HG03039 (cell line): Measurements from ENCODE around the gene COX19.

Experiments
- ATAC-seq: cut with Tn5 transposase; IDR thresholded peaks from one replicate; pipeline ENCODE4 v1.9.1; 2021; ENCODE audit warnings: mild to moderate bottlenecking, moderate library complexity; ENCODE audit not compliant: unreplicated experiment

The COX19 gene

GRCh38 chr7:992709-993607, 17.6 kb upstream of the COX19 start:
- ATAC-seq = peak; percentile 84

DNA sequence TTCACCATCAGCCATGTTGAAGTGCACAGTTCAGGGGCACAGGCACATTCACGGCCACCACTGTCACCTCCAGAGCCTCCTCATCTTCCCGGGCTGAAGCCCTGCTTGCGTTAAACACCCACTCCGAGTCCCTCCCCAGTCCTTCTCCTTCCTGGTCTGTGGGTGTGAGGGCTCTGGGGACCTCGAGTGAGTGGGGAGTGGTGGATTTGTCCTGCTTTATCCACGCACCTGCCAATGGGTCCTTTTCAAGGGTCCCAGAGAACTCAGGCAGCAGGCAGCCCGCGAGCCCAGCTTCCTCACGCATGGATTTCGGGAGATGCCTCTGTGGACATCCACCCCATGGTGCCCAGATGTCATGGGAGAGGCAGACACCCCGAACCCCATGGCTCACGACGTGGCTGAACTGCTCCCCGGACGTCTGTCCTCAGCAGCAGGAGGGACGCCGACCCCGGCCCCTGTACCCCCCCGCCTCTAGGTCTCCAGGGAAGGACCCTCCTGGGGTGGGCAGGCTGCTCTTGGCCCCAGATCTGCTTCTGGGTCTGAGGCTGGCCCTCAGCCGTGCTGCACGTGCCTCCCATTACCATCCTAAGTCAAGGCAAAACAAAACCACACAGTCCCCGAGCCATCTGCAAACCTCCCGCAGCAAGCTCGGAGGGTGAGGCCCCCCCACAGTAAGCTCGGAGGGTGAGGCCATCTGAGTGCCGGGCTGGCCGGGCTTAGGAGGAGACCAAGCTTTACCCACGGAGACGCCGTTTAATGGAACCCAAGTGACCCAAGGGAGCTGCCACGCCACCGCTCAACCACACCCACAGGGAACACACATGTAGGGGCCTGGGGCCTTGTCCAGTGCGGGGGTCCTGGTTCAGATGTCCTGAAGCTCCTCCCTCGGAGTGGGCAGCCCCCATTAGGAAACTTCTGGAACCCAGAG, 16.6 kb upstream of the COX19 start:
- no peak for ATAC-seq

DNA sequence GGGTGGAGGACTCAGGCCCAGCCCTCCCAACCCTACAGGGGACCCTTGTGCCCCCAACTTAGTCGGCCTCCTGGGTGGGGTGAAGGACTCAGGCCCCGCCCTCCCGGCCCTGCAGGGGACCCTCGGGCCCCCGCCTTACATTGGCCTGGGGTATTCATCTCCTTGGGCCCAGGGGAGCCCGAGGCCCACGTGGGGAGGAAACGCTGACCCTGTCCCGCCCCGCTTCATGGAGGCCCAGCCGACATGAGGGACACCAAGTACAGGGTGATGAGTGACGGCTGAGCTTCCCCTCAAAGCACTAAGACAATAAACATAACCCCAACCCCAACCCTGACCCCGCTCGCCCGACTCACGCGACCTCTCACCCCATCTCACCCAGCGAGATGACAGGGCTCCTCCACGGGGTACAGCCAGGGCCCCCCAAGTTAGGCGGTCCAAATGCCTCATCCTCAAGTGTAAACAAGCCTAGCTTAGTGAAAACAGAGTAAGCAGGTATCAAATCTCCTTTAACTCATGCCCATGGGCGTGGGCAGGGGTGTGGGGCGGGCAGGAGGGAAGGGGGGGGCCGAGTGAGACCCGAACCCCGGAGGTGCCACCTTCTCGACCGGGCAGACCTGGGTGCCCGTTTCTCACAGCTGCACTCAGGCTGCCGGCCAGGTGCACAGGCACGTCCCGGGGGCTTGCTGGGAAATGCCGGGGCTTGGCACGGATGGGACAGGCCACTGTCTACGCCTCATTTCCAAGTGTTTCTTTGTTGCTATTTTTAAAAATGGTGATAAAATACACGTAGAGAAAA, 15.8 kb upstream of the COX19 start:
- no peak for ATAC-seq

DNA sequence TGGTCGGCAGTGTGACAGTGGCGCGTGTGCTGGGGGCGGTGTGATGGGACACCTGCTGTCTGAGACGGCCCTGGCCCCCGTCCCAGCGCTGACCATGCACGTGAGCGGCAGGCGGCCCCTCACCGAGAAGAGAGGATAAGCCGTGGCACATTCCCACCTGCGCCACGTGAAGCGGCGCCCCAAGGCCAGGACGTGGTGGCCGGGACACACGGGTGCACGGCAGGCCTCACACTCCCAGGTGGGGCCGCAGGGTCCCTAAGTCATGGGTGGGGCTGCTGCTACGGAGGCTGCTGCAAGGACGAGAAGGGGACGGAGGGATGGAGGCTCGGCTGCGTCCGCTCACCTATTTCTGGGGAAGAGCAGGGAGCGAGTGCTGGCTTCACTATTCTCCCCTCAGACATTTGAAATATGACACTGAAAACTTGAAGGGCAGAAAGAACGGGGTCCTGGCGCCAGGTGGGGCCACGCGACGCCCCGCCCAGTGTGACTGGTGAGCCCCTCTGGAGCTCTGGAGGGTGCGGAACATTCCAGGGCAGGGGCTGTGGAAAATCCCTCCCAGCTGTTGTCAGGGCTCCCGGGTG, 15.1 kb upstream of the COX19 start:
- ATAC-seq = no peak

DNA sequence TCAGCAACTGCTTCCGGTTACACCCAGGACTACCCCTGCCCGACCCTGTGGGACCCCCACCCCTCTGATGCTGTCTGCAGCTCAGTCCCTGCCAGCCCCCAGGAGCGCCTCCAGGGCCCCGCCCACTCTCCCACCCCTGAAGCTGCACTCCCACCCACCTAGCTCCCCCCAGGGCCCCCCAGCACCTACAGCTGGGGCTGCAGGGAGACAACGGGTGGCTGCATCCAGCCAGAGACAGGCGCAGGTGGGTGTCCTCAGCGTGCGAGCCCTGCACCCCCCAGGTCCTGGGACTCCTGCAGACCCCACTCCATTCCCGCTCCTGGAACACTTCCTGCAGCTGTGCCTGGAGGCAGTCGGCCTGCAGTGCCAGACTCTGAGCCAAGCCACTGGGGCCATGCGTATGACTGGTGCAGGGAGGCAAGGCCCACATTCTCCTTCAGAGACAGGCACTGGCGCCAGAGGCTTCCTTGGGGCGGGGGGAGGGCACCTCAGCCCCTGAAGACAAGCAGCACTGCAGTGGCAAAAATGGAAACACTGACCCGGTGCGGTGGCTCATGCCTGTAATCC, 13.7 kb upstream of the COX19 start:
- no peak for ATAC-seq

- no peak for ATAC-seq
Observed at GRCh38 chr7:988426-988911, 13.1 kb upstream of the COX19 start.

- ATAC-seq = no peak
Observed at GRCh38 chr7:987909-988308, 12.6 kb upstream of the COX19 start.

- no peak for ATAC-seq
Observed at GRCh38 chr7:986766-987751, 11.7 kb upstream of the COX19 start.

DNA sequence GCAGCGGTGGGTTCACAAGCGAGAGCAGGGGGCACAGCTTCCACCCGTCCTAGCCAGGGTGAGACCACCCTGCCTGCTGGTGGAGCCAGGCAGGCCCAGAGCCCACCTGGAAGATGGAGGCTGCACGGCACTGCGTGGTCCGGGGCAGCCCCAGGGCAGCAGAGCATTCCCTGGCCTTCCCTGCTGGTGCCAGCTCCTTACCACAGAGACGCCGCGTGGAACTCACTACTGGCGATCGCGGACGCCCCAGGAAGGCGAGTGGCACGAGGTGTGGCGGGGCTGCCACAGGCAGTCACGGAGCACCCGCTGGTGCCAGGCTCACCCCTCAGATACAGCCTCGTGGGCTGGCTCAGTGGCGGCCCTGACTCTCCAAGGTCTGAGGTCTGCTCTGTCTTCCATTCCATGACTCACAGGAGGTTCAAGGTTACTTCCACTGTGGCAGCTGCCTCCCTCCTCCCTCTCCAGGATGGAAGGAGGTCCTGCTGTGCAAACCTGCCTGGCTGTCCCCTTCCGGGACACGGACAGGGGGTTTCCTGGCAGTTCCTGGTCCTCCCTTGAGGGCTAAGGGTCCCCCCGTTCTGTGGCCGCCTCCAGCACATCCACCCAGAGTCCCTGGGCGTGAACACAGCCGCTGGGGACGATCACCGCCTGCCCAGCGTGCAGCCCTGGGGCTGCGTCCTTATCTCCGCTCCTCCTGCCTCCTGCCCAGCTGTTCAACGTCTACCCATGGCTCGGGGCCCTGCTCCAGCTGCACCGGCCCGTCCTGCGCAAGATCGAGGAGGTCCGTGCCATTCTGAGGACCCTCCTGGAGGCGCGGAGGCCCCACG, 10.8 kb upstream of the COX19 start:
- ATAC-seq = no peak

DNA sequence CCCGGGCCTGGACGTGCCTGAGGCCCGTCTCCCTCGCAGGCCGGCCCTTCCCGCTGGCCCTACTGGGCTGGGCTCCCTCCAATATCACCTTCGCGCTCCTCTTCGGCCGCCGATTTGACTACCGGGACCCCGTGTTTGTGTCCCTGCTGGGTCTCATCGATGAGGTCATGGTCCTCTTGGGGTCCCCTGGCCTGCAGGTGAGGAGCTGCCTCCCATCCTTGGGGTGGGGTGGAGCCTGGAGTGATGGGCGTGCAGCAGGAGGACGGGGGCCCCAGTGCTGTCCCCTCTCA, 9.7 kb upstream of the COX19 start:
- no peak for ATAC-seq

GRCh38 chr7:984361-985126, 9.2 kb upstream of the COX19 start:
- ATAC-seq = no peak

DNA sequence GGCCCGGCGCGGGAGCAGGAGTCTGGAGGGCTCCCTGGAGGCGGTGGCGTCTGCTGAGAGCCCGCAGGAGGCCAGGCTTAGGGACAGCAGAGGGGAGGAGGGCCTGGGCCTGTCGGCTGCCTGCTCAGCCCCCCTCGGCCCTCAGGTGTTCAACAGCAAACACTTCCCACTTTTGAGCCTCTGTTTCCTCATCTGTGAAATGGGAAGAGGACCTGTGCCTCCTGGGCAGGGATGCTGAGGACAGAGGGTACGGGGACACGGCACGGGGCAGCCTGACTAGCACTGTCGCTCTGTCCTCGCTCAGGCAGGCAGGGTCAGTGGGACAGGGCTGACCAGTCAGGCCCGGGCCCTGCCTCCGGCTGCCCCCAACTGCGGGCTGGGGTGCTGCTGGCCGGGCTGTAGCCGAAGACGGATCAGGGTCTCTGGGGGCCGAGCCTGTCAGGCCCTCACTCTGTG, 8.3 kb upstream of the COX19 start:
- no peak for ATAC-seq

- ATAC-seq = no peak
Observed at GRCh38 chr7:983004-983615, 7.8 kb upstream of the COX19 start, which contains the start of gene CYP2W1. Gene CYP2W1, plus strand, starts transcription at chr7:983181. Its CDS starts 31 bp downstream, at chr7:983212.

DNA sequence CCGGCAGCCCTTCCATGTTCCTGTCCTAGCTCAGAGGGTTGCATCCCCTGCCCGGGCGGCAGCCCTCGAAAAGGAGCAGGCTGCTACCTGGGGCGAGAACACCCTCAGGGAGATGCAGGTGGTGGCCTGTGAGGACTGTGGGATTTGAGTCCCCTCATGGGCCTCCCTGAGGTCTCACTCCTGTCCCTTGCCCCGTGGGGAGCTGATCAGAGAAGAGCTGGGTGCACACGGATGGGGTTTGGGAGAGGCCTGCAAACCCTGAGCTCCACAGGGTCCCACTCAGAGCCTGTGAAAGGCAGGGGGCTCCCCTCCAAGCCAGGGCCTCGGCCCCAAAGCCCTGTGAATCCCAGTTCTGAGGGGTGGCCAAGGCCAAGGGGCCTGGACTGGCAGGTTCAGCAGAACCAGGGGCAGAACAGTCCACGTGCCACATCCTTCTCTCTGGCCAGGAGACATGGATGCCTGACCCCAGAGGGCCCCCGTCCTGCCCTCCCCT, 7.2 kb upstream of the COX19 start:
- no peak for ATAC-seq

DNA sequence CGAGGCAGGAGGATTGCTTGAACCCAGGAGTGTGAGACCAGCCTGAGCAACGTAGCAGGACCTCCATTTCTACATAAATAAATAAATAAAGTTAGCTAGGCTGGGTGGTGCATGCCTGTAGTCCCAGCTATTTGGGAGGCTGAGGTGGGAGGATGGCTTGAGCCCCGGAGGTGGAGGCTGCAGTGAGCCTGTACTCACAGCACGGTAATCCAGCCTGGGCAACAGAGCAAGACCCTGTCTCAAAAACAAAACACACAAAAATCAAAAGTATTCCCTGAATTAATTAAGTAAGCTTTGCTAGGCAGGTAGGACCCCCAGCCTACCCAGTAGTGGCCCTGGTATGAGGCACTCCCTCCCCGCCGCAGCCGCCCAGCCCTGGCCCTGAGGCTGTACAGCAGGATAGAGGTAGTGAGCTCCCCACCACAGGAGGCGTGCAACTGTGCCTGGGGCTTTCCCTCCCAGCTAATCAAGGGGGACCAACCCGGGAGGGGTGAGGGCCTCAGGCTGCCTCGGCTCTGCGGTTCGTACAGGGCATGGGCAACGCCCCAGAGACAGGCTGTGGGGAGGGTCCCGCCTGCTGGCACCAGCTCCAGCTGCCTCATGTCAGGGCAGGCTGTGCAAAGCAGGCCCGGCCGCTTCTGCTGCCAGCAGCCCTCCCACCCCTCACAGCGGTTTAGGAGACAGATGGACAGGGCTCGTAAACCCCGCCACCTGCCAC, 6.6 kb upstream of the COX19 start:
- no peak for ATAC-seq
